ENCODE data around the gene CACNA1D.
A peak's percentile ranks its signal among the peaks of the same experiment; 100 is the strongest.

Gene CACNA1D

DNA sequence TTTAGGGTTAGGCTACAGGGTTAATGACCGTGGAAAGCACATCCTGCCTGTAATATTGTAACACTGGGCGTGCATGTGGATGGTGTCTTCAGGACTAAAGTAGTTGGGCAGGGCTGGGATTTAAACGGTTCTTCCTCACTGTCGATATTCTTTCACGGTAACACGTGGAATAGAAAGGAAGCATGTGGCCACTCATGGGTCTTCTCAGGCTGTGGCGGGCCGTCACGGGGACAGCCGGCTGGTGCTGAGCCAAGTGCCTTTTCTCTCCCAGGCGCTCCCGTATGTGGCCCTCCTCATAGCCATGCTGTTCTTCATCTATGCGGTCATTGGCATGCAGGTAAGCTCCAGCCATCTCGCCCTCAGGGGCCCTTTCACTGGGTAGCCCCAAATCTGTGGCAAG, 278.2 kb downstream of the CACNA1D start:
- FAIRE-seq = peak; percentile 68

DNA sequence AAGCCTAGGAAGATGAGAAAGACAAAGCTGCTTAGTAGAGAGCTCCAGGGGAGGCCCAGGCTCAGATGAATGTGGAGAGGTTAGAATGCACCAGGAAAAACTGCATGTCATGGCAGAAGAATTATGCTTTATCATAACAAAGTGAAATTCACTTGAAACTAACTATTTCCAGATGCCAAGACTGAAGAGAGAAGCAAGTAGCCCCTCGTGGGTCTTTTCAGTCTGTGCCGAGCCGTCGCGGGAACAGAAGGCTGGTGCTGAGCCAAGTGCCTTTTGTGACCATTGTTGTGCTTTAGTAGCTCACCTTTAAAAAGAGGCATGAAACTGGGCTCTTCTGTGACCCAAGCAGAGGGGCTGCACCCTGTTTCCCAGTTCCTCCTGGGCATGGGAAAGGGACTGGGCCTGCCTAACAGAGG, 278.6 kb downstream of the CACNA1D start:
- FAIRE-seq (no peak), DNase-seq (ENCODE audit: insufficient read length, low spot score) (no peak)

More for the DNA sequence above, 278.2 kb downstream of the CACNA1D start:
- no peak for DNase-seq (ENCODE audit: insufficient read length, low spot score)

DNA sequence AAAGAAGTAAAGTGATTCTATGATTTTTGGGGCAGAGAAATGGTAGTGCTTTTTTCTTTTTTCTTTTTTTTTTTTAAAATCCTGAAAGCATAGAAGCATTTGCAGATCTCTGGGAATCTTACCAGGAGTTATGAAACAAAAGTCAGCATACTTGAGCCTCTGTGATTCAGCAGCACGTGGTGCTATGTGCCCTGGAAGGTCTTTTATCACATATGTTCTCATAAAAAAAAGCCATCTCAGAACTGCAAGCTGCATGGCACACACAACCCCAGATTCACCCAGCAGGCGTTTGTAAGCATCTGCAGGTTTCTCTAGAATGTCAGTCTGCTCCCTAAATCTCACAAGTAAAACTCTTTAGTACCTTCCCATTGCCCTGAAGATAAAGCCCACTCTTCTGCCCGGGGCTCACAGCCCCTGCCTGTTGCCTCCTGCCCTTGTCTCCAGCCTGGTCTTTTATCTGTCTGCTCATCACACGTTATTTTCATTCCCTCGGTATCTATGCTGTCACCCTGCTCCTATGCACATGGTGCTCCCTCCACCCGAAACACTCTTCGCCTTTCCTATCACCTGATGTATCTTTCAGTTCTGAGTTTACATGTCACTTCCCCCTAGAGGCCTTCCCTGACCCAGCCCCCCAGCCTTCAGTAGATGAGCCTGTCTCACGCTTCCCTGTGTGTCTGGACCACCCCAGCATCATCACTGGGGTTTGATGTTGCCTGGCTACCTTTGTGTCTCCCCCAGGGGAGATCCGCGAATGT, 279.4 kb downstream of the CACNA1D start:
- FAIRE-seq (peak; percentile 96), DNase-seq (ENCODE audit: insufficient read length, low spot score) (peak; percentile 59)

DNA sequence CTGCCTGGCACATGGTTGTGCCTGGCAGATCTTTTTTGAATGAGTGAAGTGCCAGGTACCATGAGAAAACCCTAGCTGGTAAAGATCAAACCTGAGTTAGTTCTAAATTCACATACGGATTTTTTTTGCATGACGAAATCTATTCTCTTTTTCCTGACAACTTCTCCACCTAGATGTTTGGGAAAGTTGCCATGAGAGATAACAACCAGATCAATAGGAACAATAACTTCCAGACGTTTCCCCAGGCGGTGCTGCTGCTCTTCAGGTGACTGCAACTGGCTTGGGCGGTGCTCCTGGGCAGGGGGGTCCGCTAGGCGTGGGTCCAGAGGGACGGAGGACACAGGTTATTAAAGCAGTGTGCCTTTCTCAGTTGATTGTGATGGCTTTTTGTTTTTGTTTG, 280.0 kb downstream of the CACNA1D start:
- FAIRE-seq (no peak), DNase-seq (ENCODE audit: insufficient read length, low spot score) (no peak)

DNA sequence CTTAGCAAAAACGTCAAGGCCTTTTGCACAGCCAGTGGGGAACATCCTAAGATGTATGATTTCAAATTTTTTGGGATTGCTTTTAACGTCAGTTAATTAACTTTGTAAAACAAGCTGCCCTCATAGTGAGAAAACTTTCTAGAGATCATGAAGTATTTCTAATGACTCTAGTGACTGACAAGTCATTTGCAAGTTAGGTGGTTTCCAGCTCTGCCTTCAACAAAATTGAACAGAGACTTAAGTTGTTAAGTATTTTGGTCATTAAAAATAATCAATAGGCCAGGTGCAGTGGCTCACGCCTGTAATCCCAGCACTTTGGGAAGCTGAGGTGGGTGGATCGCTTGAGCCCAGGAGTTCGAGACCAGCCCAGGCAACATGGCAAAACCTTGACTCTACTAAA, 280.6 kb downstream of the CACNA1D start:
- DNase-seq (ENCODE audit: insufficient read length, low spot score) (no peak), FAIRE-seq (peak; percentile 86)

DNA sequence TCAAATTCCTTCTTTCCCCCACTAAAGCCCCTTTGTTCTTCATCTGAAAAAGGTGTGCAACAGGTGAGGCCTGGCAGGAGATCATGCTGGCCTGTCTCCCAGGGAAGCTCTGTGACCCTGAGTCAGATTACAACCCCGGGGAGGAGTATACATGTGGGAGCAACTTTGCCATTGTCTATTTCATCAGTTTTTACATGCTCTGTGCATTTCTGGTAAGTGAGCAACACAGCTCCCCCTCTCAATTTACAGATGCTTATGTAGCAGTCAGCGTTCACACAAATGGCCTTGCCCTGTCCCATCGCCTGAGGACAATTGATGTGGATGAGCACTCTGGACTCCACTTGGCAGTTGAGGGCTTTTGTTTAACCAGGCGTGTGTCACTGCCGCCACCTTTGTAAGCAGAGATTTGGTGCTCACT, 281.4 kb downstream of the CACNA1D start:
- no peak for DNase-seq (ENCODE audit: insufficient read length, low spot score)
- no peak for FAIRE-seq

DNA sequence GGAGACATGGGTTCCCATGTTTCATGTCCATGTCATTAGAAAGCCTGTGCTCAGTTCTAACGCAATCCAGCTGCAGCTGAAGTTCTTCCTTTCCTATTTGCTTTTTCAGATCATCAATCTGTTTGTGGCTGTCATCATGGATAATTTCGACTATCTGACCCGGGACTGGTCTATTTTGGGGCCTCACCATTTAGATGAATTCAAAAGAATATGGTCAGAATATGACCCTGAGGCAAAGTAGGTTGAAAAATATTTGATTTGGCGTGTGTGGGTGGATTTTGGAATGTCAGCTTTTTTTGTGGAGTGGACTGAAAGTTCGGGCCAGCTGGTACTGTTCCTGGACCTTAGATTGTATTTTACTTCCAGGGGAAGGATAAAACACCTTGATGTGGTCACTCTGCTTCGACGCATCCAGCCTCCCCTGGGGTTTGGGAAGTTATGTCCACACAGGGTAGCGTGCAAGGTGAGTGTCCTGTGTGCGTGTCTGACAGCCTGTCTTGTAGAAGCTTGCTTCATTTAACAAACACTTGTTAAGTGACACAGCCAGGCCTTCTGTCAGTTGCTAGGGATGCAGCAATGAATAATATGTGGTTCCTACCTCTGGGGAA, 282.2 kb downstream of the CACNA1D start:
- DNase-seq (ENCODE audit: insufficient read length, low spot score) = no peak
- no peak for FAIRE-seq

DNA sequence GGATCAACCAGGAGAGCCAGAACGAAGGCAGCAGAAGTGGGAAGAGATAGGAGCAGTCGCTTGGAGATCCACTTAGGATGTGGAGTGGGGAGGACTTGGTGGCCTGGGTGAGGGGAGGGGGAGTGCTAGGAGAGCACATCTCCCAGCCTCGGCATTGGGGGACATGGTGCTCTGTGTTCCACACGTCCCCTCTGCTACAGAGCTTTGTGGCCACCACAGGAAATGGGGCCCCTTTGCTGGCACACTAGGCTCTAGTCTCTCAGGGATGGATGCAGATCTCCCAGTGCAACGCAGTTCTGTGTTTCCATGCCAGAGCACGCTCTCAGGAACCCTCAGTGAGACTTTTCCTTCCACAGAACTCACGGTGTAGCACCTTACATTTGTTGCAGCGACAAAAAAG, 283.1 kb downstream of the CACNA1D start:
- no peak for DNase-seq (ENCODE audit: insufficient read length, low spot score)

DNA sequence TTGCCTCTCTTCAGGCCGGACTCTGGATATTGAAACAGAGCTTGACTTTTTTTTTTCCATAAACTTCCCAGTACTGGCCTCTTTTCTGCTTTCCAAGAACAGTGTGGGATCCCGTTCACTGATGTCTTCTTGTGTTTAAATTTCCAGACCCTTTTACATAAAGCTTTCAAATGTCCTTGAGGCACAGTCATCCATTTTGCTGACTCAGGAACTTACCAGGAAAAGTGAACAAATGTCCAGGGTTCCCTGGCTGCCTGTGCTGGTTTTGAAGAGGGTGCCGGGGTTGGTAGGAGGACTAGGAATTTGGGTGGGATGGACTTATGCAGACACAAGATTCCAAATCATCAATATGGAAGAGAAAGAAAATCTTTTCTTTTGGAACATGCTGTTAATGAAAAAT, 283.7 kb downstream of the CACNA1D start:
- DNase-seq (ENCODE audit: insufficient read length, low spot score) (no peak), FAIRE-seq (no peak)

More for the DNA sequence above, 283.1 kb downstream of the CACNA1D start:
- no peak for FAIRE-seq

DNA sequence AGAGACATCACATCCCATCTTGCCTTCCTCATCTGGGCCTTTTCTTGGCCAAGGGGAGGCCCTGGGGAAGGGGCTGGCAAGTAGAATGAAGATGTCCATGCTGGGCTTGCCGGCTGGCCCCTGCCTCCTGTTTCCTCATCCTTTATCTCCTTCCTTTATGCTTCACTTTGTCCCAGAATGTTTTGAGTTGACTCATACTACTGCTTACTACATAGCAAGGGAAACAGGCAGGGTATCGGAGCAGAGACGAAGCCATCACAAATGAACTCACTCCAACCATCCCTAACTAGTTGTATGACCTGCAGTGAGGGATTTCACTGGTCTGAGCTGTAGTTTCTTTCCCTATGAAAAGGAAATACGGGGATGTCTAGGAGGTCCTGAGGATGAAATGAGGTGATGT, 285.8 kb downstream of the CACNA1D start:
- no peak for FAIRE-seq
- no peak for DNase-seq (ENCODE audit: insufficient read length, low spot score)

DNA sequence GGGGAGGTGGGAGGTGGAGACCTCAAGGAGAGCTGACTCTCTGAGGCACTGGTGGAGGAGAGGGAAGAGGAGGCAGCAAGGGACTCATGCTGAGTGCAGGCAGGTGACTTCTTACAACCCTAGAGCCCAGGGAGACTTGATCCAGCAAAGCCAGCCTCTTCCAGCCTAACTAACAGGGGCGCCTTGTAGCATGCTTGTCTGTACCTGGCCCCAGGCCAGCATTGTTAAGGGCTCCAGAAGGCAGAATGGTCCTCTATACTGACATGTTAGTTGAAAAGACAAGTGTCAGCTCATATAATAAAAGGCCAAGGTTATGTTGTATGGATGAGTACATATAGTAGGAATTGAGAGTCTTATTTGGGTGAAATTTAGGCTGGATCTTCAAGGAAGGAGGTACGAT, 286.4 kb downstream of the CACNA1D start:
- DNase-seq (ENCODE audit: insufficient read length, low spot score) = no peak
- no peak for FAIRE-seq

DNA sequence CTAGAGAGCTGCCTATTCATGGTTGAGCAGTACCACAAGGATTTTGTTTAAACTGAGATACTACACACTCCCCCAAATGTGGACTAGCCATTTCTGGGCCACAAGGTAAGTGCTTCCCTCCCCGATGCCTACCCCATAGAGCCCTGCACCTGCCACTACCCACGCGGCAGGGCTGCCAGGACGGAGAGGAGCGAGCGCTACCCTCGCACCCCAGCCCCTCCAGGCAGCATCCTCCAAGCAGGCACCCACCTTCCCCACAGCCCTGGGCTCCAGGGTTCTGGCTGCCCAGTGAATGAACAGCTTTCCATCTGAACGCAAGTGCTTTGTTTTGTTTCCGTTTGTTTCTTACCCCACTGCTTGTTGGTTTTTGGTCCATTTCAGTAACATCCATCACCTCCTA, 292.6 kb downstream of the CACNA1D start:
- DNase-seq (ENCODE audit: insufficient read length, low spot score) (no peak), FAIRE-seq (no peak)

DNA sequence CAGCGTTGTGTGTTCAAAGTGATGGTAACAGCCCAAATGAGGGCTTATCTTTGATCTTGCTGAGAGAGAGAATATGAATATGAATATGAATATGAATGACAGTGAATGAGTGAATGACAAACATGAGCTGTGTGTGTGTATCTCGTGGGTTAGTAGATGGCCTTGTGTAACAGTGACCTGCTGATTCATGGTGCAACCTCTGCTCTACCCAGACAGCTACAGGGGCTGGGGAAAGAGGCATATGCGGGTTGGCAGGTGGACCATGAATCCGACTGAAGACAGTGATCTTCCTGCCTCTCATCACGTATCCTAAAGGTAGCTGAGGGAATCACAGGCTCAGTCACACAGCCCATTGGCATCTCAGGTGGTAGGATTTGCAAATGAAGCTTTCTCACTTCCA, 293.6 kb downstream of the CACNA1D start:
- FAIRE-seq (no peak), DNase-seq (ENCODE audit: insufficient read length, low spot score) (no peak)

DNA sequence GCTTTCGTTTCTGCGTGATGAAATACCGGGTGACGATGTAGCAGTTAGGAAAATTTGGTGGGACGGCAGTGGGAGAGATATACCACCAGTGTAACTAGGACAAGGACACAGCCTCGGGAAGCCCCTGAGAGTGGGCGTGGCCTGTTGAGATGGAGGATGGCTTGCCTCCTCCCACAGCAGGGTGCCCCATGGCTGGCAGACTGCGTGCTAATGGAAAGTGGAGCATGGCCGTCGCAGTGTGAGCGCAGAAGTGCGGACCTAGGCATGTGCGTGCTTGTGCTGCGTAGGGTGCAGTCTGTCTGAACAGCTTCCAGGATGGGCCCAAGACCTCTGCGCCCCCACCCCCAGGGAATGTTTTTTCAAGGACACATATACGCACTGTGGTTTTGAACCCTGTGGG, 295.0 kb downstream of the CACNA1D start:
- FAIRE-seq (no peak), DNase-seq (ENCODE audit: insufficient read length, low spot score) (no peak)

DNA sequence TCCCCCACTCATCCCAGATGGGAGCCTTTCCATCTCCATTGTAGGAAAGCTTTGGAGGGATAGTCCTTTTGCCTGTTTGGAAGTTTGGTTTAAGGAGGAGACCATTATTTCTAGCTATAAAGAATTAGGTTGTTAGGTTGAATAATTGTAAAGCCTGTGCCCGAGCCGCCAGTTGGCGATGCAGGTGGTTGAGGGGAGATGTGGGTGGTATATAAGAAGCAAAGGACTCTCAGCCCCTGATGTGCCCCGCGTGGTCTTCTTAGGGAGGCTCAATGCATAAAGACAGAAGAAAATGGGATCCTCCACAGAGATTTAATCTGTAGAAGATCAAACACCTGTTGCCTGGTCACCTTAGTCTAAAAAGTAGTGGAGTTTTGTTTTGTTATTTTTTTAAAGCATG, 296.1 kb downstream of the CACNA1D start:
- DNase-seq (ENCODE audit: insufficient read length, low spot score) (no peak), FAIRE-seq (no peak)

DNA sequence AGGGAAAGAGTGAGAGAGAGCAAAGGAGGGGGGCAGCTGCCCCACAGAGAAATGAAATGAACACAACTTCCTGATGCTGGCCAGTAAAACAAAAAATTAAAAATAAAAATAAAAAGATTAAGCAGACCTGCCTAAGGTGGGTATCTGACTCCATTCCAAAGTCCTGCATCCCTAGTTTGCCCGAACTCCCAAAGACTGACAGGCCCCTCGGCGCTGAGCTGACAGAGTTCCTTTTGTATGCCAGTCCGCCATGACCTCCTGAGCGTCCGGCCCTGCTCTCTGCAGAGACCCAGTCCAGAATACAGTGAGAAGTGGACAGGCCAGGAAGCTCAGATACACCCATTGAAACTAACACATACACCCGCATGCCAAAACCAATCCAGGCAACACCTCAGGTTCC, 296.9 kb downstream of the CACNA1D start:
- DNase-seq (ENCODE audit: insufficient read length, low spot score) (no peak), FAIRE-seq (no peak)

DNA sequence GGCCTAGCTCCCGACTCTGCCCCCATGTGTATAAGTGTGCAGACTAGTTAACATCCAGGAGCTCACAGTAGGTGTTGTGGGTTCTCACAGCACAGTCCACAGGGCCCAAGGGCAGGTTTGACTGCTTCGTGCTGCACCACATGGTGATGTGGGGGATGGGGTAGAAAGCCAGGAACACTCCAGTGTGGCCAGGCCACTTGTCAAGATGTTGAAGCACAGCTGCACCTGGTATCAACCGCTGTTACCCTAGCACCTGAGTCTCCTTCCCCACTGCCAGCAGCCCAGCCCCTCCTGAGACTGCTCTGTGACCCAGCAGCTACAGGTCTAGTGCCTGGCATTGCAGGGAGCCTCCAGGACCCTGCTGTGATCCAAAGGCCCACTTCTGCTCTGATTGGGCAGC, 298.5 kb downstream of the CACNA1D start:
- FAIRE-seq = no peak
- no peak for DNase-seq (ENCODE audit: insufficient read length, low spot score)

DNA sequence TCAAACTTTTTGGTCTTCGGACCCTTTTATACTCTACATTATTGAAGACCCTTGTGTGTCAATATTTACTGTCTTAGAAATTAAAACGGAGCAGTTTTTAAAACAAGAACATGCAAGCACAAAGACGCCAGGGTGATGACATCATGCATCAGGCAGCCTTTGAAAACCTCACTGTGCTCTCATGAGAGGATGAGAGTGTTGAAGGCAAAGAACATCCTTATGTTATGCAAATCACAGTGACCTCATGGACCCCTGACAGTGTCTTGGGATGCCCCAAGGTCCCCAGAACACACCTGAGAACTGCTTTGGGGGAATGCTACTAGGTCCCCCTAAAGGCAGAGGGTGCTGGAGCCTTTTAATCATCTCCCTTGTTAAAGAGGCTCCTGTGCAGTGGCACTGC, 300.2 kb downstream of the CACNA1D start:
- FAIRE-seq = no peak

DNA sequence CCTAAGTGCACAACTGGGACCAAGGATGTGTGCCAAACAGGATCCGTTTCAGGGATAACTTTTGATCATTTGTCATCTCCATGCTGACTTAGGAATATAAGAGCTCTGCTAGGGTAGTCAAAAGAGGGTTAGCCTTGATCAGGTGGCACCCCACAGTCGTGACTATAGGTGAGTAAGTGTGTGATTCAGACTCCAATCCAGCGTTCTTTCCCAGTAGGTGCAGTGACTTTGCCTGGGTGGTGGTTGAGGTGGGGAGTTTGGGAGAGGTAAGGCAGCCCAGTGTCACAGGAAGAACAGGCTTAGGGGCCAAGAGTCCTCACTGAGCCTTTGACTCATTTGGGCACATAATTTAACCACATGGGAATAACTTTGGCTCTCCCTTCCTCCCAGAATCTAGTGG, 300.8 kb downstream of the CACNA1D start:
- FAIRE-seq (no peak), DNase-seq (ENCODE audit: insufficient read length, low spot score) (no peak)

More for the DNA sequence above, 300.2 kb downstream of the CACNA1D start:
- no peak for DNase-seq (ENCODE audit: insufficient read length, low spot score)

DNA sequence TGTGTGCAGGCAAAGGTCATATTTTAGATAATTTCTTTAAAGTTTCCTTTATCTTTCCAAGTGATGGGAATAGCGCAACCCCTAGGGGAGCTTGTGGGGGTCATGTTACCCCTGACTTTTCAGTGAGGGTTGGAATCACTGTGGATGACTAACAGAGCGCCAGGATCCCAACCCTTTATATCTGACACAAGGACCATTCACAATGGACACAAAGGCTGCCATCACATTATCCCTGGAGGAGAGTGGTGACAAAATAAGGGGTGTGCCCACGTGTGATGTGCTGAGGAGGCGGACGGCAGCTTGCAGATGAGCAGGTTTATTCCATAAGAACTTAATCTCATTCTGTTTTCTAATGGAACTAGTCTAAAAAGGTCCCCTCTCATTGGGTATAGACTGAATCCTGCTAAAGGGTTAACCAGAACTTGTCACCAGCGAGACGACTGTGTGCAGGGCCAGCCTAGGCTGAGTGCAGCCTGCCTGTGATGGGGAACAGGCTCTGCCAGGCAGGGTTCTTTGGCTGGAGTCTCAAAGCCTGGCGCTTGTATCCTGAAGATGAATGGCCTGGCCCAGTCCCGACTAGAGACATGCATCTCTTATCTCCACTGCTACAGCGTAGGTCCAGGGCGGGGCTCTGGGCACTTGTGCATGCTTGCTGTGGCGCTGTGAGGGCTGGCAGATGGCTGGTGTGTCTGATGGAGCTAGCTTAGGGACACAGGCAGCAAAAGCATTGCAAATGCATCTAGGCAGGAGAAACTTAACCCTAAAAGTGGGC, 301.6 kb downstream of the CACNA1D start:
- FAIRE-seq = no peak
- DNase-seq (ENCODE audit: insufficient read length, low spot score) = no peak

DNA sequence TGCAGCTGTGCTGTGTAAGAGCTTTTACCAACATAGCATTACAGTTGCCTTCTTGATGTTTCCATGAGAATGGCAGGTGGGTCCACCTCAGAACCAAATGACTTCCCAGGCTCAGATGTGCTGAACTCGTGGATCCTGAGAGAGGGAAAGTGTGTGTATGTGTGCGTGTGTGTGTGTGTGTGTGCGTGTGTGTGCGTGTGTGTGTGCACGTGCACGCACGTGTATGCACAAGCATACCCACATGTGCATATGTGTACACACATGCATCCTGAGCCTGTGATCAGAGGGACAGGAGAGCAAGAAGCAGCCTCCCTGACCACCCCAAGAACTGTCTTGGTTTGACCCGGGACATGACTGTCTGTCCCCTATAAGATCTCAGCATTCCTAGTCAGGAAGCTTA, 303.7 kb downstream of the CACNA1D start:
- FAIRE-seq (no peak), DNase-seq (ENCODE audit: insufficient read length, low spot score) (no peak)
